Peyer's patch (tissue), 4 donors: ENCODE measurements around the gene EVI2A.

Source experiments
- POLR2A ChIP-seq, 2 donors: fragments of 450-650 bp; IDR thresholded peaks; one replicate each; pipeline ENCODE4 v1.5.1; 2017; ENCODE audit warnings: antibody characterized with exemption in 2 of 2, mild to moderate bottlenecking in 2 of 2, moderate library complexity in 2 of 2
- TF ChIP-seq, protein P1 (sequence below), 6 experiments: fragments of 450-650 bp in 4 of 6; fragments of 200-600 bp in 2 of 6; sonication (generic) in 1 of 6; IDR thresholded peaks; one replicate each; pipeline ENCODE4 v1.5.1; 2017 to 2019; ENCODE audit warnings: antibody characterized with exemption in 6 of 6, mild to moderate bottlenecking in 3 of 6, moderate library complexity in 1 of 6

GRCh38 chr17:31275116-31275515, 46.3 kb downstream of the EVI2A start:
- TF ChIP-seq, protein P1, sequence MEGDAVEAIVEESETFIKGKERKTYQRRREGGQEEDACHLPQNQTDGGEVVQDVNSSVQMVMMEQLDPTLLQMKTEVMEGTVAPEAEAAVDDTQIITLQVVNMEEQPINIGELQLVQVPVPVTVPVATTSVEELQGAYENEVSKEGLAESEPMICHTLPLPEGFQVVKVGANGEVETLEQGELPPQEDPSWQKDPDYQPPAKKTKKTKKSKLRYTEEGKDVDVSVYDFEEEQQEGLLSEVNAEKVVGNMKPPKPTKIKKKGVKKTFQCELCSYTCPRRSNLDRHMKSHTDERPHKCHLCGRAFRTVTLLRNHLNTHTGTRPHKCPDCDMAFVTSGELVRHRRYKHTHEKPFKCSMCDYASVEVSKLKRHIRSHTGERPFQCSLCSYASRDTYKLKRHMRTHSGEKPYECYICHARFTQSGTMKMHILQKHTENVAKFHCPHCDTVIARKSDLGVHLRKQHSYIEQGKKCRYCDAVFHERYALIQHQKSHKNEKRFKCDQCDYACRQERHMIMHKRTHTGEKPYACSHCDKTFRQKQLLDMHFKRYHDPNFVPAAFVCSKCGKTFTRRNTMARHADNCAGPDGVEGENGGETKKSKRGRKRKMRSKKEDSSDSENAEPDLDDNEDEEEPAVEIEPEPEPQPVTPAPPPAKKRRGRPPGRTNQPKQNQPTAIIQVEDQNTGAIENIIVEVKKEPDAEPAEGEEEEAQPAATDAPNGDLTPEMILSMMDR (IDR thresholded peaks at IDR 0.05), result no peak
- TF ChIP-seq POLR2A (IDR thresholded peaks at IDR 0.05), result no peak
